ENCODE data around the gene PTGES3L. TPM values are rescaled to one million over a fixed set of nuclear protein-coding genes. Genes with fewer than 3 reads are reported as not detected.

PTGES3L gene
- total RNA-seq, 1 donor from 2014 or later = 5.6 TPM

GRCh38 chr17:43016216-43016615 lies 36.3 kb upstream of the PTGES3L start:
- peaks cover 30% of the 10 kb centered on the region for H3K4me1 Mint-ChIP-seq (ENCODE audit: low read depth)
- no peak overlapping the region for H3K4me3 Mint-ChIP-seq (ENCODE audit: low read depth)
- no peak for DNase-seq (ENCODE audit: low spot score, unreplicated experiment)
- TF ChIP-seq CTCF (IDR thresholded peaks at IDR 0.05; ENCODE audit: unreplicated experiment) = no peak
- no peaks in the 10 kb centered on the region for H3K9me3 Mint-ChIP-seq (ENCODE audit: low read depth)
- H3K27me3 Mint-ChIP-seq = no peaks in the 10 kb centered on the region
- no peak overlapping the region for H3K27ac Mint-ChIP-seq
- H3K36me3 Mint-ChIP-seq (ENCODE audit: insufficient read depth) = peaks cover 14% of the 10 kb centered on the region

GRCh38 chr17:43015579-43015978 lies 35.7 kb upstream of the PTGES3L start:
- peaks cover 14% of the 10 kb centered on the region for H3K36me3 Mint-ChIP-seq (ENCODE audit: insufficient read depth)
- H3K9me3 Mint-ChIP-seq (ENCODE audit: low read depth) = no peaks in the 10 kb centered on the region
- H3K27me3 Mint-ChIP-seq = no peaks in the 10 kb centered on the region
- H3K4me1 Mint-ChIP-seq (ENCODE audit: low read depth) = peaks cover 26% of the 10 kb centered on the region
- DNase-seq (ENCODE audit: low spot score, unreplicated experiment) = no peak
- H3K4me3 Mint-ChIP-seq (ENCODE audit: low read depth) = no peak overlapping the region
- no peak overlapping the region for H3K27ac Mint-ChIP-seq
- no peak for TF ChIP-seq CTCF (IDR thresholded peaks at IDR 0.05; ENCODE audit: unreplicated experiment)

- Mint-ChIP-seq H3K4me1 (ENCODE audit: low read depth) (peaks cover 21% of the 10 kb centered on the region), H3K9me3 (ENCODE audit: low read depth) (no peaks in the 10 kb centered on the region), H3K4me3 (ENCODE audit: low read depth) (no peak overlapping the region), H3K27ac (peak overlapping the region; percentile 92), H3K27me3 (no peaks in the 10 kb centered on the region), H3K36me3 (ENCODE audit: insufficient read depth) (peaks cover 14% of the 10 kb centered on the region)
- DNase-seq (ENCODE audit: low spot score, unreplicated experiment) = no peak
- TF ChIP-seq CTCF (IDR thresholded peaks at IDR 0.05; ENCODE audit: unreplicated experiment) = no peak
Observed at GRCh38 chr17:43014649-43015542, 35.0 kb upstream of the PTGES3L start.

GRCh38 chr17:43014020-43014648 lies 34.3 kb upstream of the PTGES3L start:
- H3K27ac Mint-ChIP-seq = no peak overlapping the region
- no peaks in the 10 kb centered on the region for H3K9me3 Mint-ChIP-seq (ENCODE audit: low read depth)
- H3K36me3 Mint-ChIP-seq (ENCODE audit: insufficient read depth) = peaks cover 13% of the 10 kb centered on the region
- TF ChIP-seq CTCF (IDR thresholded peaks at IDR 0.05; ENCODE audit: unreplicated experiment) = no peak
- no peak for DNase-seq (ENCODE audit: low spot score, unreplicated experiment)
- H3K4me3 Mint-ChIP-seq (ENCODE audit: low read depth) = no peak overlapping the region
- peaks cover 15% of the 10 kb centered on the region for H3K4me1 Mint-ChIP-seq (ENCODE audit: low read depth)
- no peaks in the 10 kb centered on the region for H3K27me3 Mint-ChIP-seq

GRCh38 chr17:43013296-43013695 lies 33.4 kb upstream of the PTGES3L start:
- Mint-ChIP-seq H3K4me3 (ENCODE audit: low read depth) (no peak overlapping the region), H3K36me3 (ENCODE audit: insufficient read depth) (peaks cover 13% of the 10 kb centered on the region), H3K27ac (peak overlapping the region; percentile 59), H3K9me3 (ENCODE audit: low read depth) (no peaks in the 10 kb centered on the region), H3K27me3 (no peaks in the 10 kb centered on the region), H3K4me1 (ENCODE audit: low read depth) (peaks cover 9% of the 10 kb centered on the region)
- no peak for TF ChIP-seq CTCF (IDR thresholded peaks at IDR 0.05; ENCODE audit: unreplicated experiment)
- no peak for DNase-seq (ENCODE audit: low spot score, unreplicated experiment)

Measured in progenitor cell of endocrine pancreas (in vitro differentiated cells).